NB4 (cell line): ENCODE data around the gene BCL11B.

Experiments
- DNase-seq: peaks from one replicate; pipeline ENCODE4 v3.0.0; 2010; ENCODE audit warnings: low read depth
- H3K4me3 ChIP-seq: one replicate; pipeline ENCODE4 v1.5.1; 2011; ENCODE audit warnings: mild to moderate bottlenecking, low read depth, low read length, moderate library complexity
- MYC ChIP-seq: IDR thresholded peaks from 2 replicates; pipeline ENCODE4 v1.6.1; 2011; ENCODE audit warnings: low read depth, low read length
- POLR2A ChIP-seq: IDR thresholded peaks from 2 replicates; pipeline ENCODE4 v1.6.1; 2011; ENCODE audit warnings: mild to moderate bottlenecking; ENCODE audit not compliant: insufficient read length; ENCODE audit errors: extremely low read depth
- TF ChIP-seq, protein P1 (sequence below): IDR thresholded peaks from 2 replicates; pipeline ENCODE4 v1.6.1; 2011; ENCODE audit warnings: low read depth, low read length
- TF ChIP-seq, protein P2 (sequence below): IDR thresholded peaks from one replicate; pipeline ENCODE4 v1.5.1; 2012; ENCODE audit warnings: low read depth, low read length

The BCL11B gene

DNA sequence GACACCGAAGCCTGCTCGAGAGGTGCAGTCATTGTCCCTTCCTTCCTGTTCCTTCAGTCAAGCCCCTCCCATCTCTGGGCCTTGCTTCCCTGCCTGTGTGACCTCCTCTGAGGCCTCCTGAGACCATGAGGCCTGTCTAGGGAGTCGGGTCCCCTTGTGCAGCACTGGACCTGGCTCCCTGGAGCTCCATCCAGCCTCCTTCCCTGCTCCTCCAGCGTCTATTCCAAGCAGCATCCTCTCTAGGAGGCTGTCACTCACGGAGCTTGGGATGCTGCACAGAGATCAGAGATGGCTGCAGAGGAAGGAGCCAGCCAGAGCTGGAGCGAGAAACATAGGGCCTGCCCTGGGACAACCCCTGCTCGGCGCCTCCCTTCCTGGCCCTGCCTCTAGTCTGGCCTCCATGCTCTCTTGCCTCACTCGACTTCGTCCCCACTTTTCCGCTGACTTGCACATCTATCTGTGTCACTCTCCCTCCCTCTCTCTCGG is 142.7 kb downstream of the BCL11B start:
- H3K4me3 ChIP-seq = no peak overlapping the region
- no peak for TF ChIP-seq MYC
- no peak for TF ChIP-seq POLR2A
- TF ChIP-seq, protein P1, sequence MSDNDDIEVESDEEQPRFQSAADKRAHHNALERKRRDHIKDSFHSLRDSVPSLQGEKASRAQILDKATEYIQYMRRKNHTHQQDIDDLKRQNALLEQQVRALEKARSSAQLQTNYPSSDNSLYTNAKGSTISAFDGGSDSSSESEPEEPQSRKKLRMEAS = no peak
- TF ChIP-seq, protein P2, sequence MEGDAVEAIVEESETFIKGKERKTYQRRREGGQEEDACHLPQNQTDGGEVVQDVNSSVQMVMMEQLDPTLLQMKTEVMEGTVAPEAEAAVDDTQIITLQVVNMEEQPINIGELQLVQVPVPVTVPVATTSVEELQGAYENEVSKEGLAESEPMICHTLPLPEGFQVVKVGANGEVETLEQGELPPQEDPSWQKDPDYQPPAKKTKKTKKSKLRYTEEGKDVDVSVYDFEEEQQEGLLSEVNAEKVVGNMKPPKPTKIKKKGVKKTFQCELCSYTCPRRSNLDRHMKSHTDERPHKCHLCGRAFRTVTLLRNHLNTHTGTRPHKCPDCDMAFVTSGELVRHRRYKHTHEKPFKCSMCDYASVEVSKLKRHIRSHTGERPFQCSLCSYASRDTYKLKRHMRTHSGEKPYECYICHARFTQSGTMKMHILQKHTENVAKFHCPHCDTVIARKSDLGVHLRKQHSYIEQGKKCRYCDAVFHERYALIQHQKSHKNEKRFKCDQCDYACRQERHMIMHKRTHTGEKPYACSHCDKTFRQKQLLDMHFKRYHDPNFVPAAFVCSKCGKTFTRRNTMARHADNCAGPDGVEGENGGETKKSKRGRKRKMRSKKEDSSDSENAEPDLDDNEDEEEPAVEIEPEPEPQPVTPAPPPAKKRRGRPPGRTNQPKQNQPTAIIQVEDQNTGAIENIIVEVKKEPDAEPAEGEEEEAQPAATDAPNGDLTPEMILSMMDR = no peak
- peak; percentile 48 for DNase-seq

DNA sequence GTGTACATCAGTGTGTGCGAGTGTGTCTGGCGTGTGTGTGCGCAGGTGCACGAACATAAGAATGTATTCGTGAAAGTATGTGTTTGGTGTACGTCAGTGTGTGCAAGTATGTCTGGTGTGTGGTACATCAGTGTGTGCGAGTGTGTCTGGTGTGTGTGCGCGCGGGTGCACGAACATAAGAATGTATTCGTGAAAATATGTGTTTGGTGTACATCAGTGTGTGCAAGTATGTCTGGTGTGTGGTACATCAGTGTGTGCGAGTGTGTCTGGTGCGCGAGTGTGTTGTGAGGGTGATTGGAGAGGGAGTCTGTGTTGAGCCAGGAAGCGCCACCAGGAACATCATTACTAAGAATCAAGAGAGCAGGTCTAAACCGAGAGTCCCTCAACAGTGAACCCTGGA is 143.8 kb downstream of the BCL11B start:
- TF ChIP-seq, protein P1 = no peak
- no peak for TF ChIP-seq POLR2A
- TF ChIP-seq, protein P2 = no peak
- no peak for TF ChIP-seq MYC
- no peak overlapping the region for H3K4me3 ChIP-seq
- no peak for DNase-seq

DNA sequence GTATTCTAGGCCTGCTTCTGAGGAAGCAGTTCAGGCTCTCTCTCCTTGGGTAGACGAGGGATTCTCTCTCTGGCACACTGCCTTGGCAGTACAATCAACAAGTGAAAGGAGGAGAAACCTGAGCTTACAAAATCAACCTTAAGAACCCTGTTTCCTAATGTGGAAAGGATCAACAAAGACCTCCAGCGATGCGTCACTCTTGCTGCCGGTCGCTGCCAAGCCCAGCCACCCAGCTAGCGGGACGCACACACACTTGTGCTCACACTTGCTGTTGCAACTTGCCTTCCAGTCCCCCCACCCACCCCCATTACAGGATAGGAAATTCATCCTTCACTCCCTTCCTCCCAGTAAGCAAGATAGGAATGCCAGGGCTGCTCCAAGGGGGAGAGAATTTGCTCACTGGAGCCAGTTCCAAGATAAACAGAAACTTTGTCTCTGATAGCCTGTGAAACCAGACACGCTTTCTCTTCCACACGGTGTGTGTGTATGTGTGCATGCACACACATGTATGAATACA is 144.3 kb downstream of the BCL11B start:
- TF ChIP-seq MYC (no peak), POLR2A (no peak)
- TF ChIP-seq, protein P2 = no peak
- TF ChIP-seq, protein P1 = no peak
- H3K4me3 ChIP-seq = no peak overlapping the region
- no peak for DNase-seq

DNA sequence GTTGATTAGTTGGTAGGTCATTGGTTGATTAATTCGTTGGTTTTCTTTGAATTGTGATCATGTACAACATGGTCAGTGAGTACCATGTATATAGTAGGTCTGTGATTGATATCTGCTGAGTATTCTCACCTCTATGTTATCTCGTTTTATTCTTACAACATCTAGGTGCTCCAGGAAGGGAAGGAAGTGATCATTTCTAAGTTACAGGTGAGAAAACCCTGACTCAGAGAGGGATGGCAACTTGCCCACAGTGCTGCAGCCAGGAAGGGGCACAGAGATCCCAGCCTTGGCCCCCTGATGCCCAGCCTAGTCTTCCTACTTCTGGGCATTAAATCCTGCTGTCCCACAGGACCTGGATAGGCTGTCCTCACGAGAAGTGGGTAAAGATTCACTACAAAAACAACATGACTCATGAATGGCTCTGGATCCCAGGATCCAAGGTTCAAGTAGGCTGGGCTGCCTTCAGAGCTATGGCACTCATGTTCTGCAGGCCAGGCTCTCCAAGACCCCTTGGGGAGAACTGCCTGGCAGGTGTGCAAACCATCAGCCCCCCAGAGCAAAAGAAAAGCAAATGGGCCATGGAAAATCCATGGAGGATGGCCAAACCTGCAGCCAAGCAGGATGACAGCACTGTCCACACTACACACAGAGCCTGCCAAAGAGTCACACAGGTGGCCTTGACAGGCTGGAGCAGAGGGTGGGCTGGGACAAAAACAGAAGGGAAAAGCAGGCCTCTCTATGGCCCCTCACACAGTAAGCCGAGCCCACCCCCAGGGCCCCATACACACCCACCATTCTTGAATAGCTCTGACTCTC is 146.2 kb downstream of the BCL11B start:
- H3K4me3 ChIP-seq = no peak overlapping the region
- TF ChIP-seq, protein P1 = no peak
- no peak for TF ChIP-seq POLR2A
- DNase-seq = no peak

DNA sequence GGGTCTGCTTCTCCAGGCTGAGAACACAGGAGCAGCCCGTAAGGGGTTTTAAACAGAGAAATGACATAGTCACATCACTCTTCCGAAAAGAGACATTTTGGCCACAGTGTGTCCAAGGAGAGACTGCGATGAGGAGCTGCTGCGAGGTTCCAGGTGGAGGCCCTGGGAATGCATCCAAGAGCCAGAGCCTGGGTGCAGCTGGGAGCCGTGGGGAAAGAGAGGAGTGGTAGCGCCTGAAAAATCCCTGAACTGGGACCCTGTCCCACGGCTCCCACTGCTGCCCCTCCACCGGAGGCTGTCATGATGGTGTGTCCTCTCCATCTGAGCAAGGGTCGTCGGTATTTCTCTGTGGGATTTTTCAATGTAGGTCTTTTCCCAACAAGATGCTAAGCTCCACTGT is 146.9 kb downstream of the BCL11B start:
- no peak for TF ChIP-seq MYC
- TF ChIP-seq, protein P1 = no peak
- TF ChIP-seq, protein P2 = no peak
- TF ChIP-seq POLR2A = no peak
- no peak overlapping the region for H3K4me3 ChIP-seq

DNA sequence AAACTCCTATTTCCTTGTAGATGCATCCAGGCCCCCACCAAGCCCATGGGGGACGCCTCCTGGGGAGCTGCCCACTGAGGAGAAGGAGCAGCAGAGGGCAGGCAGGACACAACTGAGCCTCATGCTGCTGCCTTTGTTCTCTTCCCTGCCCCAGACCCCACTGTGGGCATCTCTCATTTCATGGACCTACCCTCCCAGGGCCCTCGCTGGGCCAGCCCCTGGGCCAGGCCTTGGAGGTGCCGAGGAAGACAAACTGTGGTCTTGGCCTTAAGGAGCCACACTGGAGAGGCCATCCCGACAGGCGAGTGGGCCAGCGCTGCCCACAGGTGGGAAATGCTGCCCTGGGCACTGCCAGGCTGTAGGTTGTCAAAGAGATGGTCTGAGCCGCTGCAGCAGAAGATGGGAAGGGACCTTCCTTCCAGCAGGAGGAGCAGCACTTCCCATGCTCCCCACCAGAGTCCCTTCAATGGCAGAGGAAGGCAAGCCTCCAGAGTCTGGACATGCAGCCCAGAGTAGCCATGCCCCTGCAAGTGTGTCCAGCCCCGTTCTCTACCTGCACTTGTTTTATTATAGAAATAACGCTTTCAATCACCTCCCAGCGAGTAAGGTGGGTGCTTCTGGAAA is 147.4 kb downstream of the BCL11B start:
- no peak for DNase-seq
- TF ChIP-seq MYC = no peak
- no peak for TF ChIP-seq POLR2A
- TF ChIP-seq, protein P2 = no peak
- TF ChIP-seq, protein P1 = no peak
- no peak overlapping the region for H3K4me3 ChIP-seq

More for the DNA sequence above, 146.9 kb downstream of the BCL11B start:
- DNase-seq = no peak
